Measurements from ENCODE around the gene GTF3C2.

GRCh38 chr2:27323596-27324285, 32.8 kb downstream of the GTF3C2 start:
- TF ChIP-seq POLR2A (IDR thresholded peaks at IDR 0.05; ENCODE audit: low read length) (no peak), GATA1 (IDR thresholded peaks at IDR 0.05; ENCODE audit: low read depth, low read length) (no peak)
